NB4 (cell line): ENCODE results near the gene LRRTM4.

Experiments used
- POLR2A ChIP-seq: IDR thresholded peaks from 2 replicates; pipeline ENCODE4 v1.6.1; 2011; ENCODE audit warnings: mild to moderate bottlenecking; ENCODE audit not compliant: insufficient read length; ENCODE audit errors: extremely low read depth
- TF ChIP-seq, protein P1 (sequence below): IDR thresholded peaks from one replicate; pipeline ENCODE4 v1.5.1; 2012; ENCODE audit warnings: low read depth, low read length
- TF ChIP-seq, protein P2 (sequence below): IDR thresholded peaks from 2 replicates; pipeline ENCODE4 v1.6.1; 2011; ENCODE audit warnings: low read depth, low read length

DNA sequence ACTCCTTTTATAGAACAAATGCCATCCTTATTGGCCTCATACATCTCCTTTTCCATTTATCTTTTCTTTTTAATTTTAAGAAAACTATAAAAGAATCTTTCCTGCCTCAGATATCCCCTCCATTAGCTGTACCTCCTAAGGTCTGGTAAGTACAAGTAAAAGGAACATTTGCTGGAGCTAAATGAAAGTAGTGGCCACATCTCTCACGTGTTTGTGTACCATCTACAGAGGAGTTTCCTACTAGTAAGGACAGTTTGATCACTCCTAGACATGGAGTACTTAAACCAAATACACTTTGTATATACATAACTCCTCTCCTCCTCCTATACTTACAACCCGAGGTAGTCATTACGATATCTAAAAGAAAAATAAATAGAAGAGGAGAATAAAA, 504.8 kb downstream of the LRRTM4 start:
- TF ChIP-seq, protein P1, sequence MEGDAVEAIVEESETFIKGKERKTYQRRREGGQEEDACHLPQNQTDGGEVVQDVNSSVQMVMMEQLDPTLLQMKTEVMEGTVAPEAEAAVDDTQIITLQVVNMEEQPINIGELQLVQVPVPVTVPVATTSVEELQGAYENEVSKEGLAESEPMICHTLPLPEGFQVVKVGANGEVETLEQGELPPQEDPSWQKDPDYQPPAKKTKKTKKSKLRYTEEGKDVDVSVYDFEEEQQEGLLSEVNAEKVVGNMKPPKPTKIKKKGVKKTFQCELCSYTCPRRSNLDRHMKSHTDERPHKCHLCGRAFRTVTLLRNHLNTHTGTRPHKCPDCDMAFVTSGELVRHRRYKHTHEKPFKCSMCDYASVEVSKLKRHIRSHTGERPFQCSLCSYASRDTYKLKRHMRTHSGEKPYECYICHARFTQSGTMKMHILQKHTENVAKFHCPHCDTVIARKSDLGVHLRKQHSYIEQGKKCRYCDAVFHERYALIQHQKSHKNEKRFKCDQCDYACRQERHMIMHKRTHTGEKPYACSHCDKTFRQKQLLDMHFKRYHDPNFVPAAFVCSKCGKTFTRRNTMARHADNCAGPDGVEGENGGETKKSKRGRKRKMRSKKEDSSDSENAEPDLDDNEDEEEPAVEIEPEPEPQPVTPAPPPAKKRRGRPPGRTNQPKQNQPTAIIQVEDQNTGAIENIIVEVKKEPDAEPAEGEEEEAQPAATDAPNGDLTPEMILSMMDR, result no peak
- TF ChIP-seq, protein P2, sequence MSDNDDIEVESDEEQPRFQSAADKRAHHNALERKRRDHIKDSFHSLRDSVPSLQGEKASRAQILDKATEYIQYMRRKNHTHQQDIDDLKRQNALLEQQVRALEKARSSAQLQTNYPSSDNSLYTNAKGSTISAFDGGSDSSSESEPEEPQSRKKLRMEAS, result no peak
- TF ChIP-seq POLR2A, result no peak
